ENCODE measurements around the gene EVX1. TPM values are rescaled to one million over a fixed set of nuclear protein-coding genes. Genes with fewer than 3 reads are reported as not detected.

The EVX1 gene
- total and polyA plus RNA-seq, 2 of the 13 experiments (the other 11 are each of a cell fraction or from before 2014, with no cell fraction given): not detected

GRCh38 chr7:27193335-27194001 is 49.1 kb upstream of the EVX1 start:
- Histone ChIP-seq H3K79me2 (ENCODE audit: insufficient read depth, low read length) (no peaks in the 10 kb centered on the region), H3K4me1 (ENCODE audit: insufficient read depth, low read length) (peaks cover 12% of the 10 kb centered on the region; the same call in 1 of the 2 replicates), H3K36me3 (replicated peaks in 1 of 2; ENCODE audit: control insufficient read depth in 1 of 2, insufficient read depth in 2 of 2, low read length in 2 of 2) (no peaks in the 10 kb centered on the region), H2AFZ (ENCODE audit: low read length) (no peak overlapping the region), H3K4me2 (ENCODE audit: low read depth, low read length) (no peak overlapping the region), H3K27ac (ENCODE audit: extremely low read length, insufficient read depth, low read length) (no peak overlapping the region), H3K9me3 (ENCODE audit: low read length) (no peaks in the 10 kb centered on the region), H3K27me3 (ENCODE audit: control insufficient read depth in 1 of 2, insufficient read depth in 2 of 2, low read length in 2 of 2) (peaks cover 7 to 68% of the 10 kb centered on the region in 2 experiments), H3K4me3 (replicated peaks in 1 of 3; ENCODE audit: insufficient read depth in 1 of 3, low read depth in 2 of 3, low read length in 3 of 3) (no peak overlapping the region), H3K9ac (ENCODE audit: insufficient read depth, low read depth, low read length) (no peak overlapping the region), H4K20me1 (ENCODE audit: insufficient read depth, low read length) (no peaks in the 10 kb centered on the region)
- POLR2A ChIA-PET: no interaction called here
- WGBS (ENCODE audit: low lambda C conversion rate): 77% methylated on average over 27 of the region's 29 CpGs
- ATAC-seq (no peak), FAIRE-seq (no peak), DNase-seq (ENCODE audit: low spot score) (no peak)
- CTCF ChIA-PET (ENCODE audit: low intra/inter-chr PET ratio, low total read pairs): no interaction called here
- in situ Hi-C loops (cut with HindIII; ENCODE audit: extremely low pct_ligation_motif_present, low pct_unique_long_range_greater_than_20kb) (no loop called here), intact Hi-C loops (cut with micrococcal nuclease; ENCODE audit: unreplicated experiment) (loop anchor here (10.0 kb wide), 1 partner anchor 411 kb away; no protein-coding TSS in a partner anchor)
- BruUV-seq (replicated peaks): no TSS peak
- TF ChIP-seq, protein P1, sequence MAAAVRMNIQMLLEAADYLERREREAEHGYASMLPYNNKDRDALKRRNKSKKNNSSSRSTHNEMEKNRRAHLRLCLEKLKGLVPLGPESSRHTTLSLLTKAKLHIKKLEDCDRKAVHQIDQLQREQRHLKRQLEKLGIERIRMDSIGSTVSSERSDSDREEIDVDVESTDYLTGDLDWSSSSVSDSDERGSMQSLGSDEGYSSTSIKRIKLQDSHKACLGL (CRISPR knock-in tag; IDR thresholded peaks at IDR 0.05): no peak
- no peak for TF ChIP-seq ZSCAN20 (CRISPR knock-in tag; IDR thresholded peaks at IDR 0.05; ENCODE audit: borderline replicate concordance)
- no peak for TF ChIP-seq HDAC6 (IDR thresholded peaks at IDR 0.05; ENCODE audit: low read depth, low read length)
- no peak for TF ChIP-seq TFE3 (CRISPR knock-in tag; IDR thresholded peaks at IDR 0.05)
- TF ChIP-seq SOX13 (IDR thresholded peaks at IDR 0.05): no peak
- TF ChIP-seq SOX13 (CRISPR knock-in tag; conservative IDR thresholded peaks at IDR 0.05 in 1 of 2, IDR thresholded peaks at IDR 0.05 in 1 of 2): no peak
- TF ChIP-seq ZNF674 (CRISPR knock-in tag; IDR thresholded peaks at IDR 0.05; ENCODE audit: low read depth): no peak
- no peak for TF ChIP-seq FOXK2 (IDR thresholded peaks at IDR 0.05)
- TF ChIP-seq ZNF431 (CRISPR knock-in tag; IDR thresholded peaks at IDR 0.05; ENCODE audit: borderline replicate concordance, low read depth): no peak
- TF ChIP-seq HOXA3 (CRISPR knock-in tag; IDR thresholded peaks at IDR 0.05): no peak
- no peak for TF ChIP-seq MTA3 (CRISPR knock-in tag; IDR thresholded peaks at IDR 0.05)
- no peak for TF ChIP-seq ETV6 (CRISPR knock-in tag; conservative IDR thresholded peaks at IDR 0.05)
- no peak for TF ChIP-seq FOXP1 (IDR thresholded peaks at IDR 0.05)
- no peak for TF ChIP-seq FOXP1 (CRISPR knock-in tag; IDR thresholded peaks at IDR 0.05)
- no peak for TF ChIP-seq ZNF230 (CRISPR knock-in tag; IDR thresholded peaks at IDR 0.05)
- TF ChIP-seq ZBTB8A (CRISPR knock-in tag; IDR thresholded peaks at IDR 0.05; ENCODE audit: borderline replicate concordance, low read depth): no peak
- TF ChIP-seq CCDC6 (CRISPR knock-in tag; IDR thresholded peaks at IDR 0.05): no peak
